NCI-H345 (cell line): ENCODE results near the gene DSN1.
A peak's percentile ranks its signal among the peaks of the same experiment; 100 is the strongest.
"Not testable (repeated sequence)": the region's sequence is repeated elsewhere in the genome, so short reads cannot be mapped to it uniquely, and the experiment has no call there.

Experiments
- DNase-seq: peaks from one replicate; lab custom pipeline; 2025; lab: John Stamatoyannopoulos, UW

Gene DSN1, protein sequence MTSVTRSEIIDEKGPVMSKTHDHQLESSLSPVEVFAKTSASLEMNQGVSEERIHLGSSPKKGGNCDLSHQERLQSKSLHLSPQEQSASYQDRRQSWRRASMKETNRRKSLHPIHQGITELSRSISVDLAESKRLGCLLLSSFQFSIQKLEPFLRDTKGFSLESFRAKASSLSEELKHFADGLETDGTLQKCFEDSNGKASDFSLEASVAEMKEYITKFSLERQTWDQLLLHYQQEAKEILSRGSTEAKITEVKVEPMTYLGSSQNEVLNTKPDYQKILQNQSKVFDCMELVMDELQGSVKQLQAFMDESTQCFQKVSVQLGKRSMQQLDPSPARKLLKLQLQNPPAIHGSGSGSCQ

DNA sequence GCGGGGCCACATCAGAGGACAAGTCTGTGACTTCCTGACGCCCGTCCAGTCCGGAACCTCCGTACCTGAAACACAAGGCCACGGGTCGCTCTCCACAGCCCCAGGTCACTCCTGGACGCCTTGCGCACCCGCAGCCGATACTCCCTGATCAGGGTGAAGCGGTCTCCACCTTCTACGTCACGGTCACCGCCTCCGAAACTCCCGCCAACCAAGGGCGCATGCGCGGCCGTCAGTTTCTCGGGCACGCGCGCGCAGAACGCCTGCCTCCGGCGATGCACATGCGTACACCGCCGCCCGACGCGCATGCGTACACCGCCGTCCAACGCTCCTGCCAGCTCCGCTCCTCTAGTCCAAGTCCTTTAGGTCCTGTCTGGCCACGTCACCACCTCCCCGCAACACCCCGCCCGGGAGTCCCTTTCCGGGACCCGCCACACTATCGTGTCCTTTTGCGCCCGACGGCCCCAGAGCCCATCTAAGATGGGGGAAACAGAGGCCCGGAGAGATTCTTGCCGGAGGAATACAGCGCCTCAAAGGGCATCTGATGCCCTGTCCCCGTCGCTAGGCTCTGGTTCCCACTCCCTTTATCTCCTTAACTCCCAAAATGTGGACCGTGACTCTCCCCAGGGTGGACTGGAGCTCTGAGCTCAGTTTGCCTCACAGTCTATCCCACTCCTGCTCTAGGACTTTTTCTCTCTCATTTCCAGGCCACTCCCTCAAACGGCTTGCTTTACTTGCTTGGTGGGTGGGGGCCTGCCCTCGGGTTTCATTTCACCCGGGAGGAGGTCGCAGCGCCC lies at the start of gene DSN1:
DSN1 (minus strand) TSS at position 167 of the 794 bp plus-strand sequence. CDS start 2,305 bp downstream, outside the sequence.
- DNase-seq = peak; percentile 99

- no peak for DNase-seq
Measured at GRCh38 chr20:36823121-36823520, 49.6 kb upstream of the DSN1 start.

DNA sequence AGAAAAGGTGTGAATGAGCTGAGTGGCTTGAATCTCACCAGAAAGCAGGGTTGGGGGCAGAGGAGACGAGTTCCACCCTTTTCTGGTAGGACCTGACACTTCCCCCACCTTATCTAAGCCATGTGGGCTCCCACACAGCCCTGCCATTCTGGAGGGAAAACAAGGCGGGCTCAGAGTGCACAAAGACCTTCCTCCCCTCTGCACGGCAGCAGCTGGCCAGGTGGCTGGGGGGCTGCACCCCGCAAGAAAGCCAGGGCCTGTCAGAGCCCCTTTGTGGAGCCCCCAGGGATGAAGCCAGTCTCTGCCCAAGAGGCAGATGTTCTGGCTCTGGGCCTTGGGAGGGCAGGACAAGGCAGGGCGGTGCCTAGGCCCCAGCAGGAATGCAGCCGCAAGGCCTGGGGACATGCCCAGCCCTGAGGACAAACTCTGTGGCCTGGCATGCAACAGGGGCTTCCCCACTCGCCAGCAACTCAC lies 48.4 kb upstream of the DSN1 start:
- no peak for DNase-seq

DNA sequence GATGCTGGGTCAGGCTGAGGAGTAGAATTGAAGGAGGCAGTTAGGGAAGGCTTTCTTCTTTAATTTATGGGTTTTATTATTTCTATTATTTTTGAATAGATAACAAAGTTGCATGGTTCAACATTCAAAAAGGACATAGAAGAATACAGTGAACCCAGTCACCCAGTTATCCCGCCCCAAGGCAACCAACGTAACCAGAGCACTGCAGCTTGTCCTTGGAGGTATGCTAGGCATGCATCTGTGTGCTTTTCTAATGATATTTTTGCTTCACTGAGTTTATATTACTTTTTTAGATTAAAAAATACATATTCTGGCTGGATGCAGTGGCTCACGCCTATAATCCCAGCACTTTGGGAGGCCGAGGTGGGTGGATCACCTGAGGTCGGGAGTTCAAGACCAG lies 47.4 kb upstream of the DSN1 start:
- DNase-seq = no peak

DNA sequence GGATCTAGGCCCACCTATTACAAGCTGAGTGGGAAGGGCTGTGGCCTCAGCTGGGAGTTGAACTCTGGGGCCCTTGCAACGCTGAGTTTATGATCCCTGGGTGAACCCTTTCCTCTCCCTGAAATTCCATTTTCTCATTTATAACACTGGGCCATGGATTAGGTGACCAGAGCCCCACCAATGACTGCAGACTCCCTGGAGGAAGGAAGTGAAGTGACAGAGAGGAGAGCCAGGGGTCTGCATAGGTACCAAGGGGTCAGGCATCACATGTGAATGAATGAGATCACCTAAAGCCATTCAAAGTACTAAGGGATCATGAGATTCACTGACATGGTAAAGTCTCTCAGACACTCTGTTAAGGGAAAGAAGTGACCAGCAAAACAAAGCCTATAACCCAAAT lies 46.5 kb upstream of the DSN1 start:
- no peak for DNase-seq

DNA sequence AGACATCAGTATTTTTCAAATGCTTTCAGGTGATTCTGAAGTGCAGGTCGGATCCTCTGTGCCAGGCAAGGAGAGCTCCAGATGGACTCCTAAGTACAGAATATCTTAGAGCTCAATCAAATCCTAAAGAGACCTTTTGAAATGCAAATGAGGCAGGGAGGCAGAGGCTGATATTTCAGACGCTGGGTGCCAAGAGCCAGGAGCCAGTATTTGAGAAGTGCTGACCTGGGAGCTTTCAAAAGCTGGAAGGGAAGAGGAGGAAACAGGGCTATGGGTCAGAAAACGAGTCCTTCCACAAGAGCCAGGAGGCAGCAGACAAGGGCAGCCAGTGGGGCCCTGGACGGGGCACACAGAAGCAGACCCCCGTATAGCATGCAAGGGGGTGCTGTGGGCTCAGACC lies 46.1 kb upstream of the DSN1 start:
- DNase-seq = peak; percentile 22

DNA sequence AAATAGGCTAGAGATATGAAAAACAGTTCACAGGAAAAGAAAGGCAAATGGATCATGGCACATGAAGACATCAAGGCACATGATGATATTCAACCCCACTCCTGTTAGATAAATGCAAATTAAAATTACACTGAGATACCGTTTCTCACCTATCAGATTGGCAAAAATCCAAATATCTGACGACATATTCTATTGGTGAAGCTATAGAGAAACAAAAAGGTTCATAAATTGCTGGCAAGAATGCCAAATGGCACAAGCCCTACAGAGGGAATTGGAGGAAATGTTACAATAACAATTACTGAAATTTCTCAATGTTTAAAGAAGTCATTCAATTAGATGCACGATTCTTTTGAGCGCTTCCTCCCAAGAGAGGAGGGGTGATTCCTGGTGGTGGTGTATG lies 45.3 kb upstream of the DSN1 start:
- no peak for DNase-seq

- DNase-seq = no peak
Measured at GRCh38 chr20:36818185-36818584, 44.6 kb upstream of the DSN1 start.

DNA sequence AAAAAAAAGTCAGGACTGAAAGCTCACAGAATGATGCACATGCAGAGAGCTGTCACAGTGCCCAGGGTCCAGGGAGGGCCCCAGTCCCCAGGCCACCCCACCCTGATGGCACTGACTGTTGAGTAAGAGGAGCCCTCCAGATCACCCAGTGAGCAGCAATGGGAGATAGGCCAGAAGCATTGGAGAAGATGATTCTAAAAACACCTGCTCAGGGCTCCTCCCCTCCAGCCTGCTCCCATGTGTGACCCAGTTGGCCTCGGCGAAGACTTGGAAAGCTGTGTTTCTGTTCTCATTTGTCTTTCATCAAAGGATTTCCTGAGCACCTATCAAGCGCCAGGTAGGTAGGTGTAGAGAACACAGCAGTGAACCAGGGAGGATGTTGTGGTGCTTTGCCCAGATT lies 43.9 kb upstream of the DSN1 start:
- DNase-seq = no peak

GRCh38 chr20:36815454-36816091 lies 42.0 kb upstream of the DSN1 start:
- no peak for DNase-seq

- DNase-seq = no peak
Measured at GRCh38 chr20:36812594-36813463, 39.3 kb upstream of the DSN1 start.

GRCh38 chr20:36808317-36809257 lies 35.0 kb upstream of the DSN1 start:
- DNase-seq = peak; percentile 36

DNA sequence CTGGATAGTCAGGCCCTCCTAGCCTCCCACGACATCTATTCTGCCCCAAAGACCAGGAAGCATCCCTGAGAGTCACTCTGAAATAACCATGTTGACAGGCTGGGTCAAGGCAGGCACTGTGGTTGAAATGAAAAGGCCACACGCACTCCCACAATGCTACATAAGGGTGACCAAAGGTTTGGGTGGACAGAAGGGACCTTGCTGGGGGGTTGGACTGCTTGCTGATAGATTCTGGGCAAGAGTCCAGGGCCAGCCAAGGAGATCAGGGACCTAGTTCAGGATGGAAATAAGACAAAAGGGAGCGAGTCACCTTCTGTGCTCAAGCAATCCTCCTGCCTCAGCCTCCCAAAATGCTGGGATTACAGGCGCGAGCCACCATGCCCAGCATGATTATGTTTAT lies 32.5 kb upstream of the DSN1 start:
- no peak for DNase-seq

GRCh38 chr20:36805396-36805795 lies 31.8 kb upstream of the DSN1 start:
- no peak for DNase-seq

DNA sequence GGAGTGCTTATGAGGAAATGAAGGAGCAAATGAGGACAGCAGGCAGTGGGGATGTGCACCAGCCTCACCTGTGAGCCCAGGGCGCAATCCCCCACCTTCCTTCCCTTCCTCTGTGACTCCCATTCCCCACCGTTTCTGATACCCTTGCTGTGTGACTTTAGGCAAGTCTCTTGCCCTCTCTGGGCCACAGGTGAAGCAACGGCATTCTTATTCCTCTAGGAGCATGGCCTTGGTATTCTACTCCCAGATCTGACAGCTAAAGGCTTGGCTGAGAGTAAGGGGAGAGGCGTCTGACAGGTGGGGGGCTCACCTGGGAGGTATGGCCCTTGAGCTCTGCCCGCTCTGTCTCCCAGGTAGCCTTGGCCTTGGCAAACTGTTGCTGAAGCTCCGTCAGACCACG lies 30.9 kb upstream of the DSN1 start:
- DNase-seq = no peak

GRCh38 chr20:36802326-36803222 lies 29.0 kb upstream of the DSN1 start:
- DNase-seq = no peak

DNA sequence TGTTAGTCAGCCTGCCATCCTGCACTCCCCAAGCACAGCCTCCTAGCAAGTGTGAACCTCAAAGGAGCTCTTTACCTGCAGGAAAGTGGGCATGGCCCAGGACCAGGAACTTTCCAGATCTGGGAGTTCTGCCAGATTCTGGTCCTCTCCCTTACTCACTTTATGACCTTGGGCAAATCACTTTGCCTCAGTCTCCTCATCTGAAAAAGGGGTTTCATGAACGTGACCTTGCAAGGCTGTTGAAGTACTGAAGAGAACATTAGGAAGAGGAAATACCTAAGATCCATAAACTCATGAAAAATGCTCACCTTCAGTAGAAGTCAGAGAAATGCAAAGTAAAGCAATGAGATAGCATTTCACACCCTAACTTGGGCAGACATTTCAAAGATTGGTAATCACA lies 26.8 kb upstream of the DSN1 start:
- DNase-seq = no peak

GRCh38 chr20:36799313-36799712 lies 25.8 kb upstream of the DSN1 start:
- DNase-seq = not testable (repeated sequence)

- DNase-seq = no peak
Measured at GRCh38 chr20:36796875-36797274, 23.3 kb upstream of the DSN1 start.

DNA sequence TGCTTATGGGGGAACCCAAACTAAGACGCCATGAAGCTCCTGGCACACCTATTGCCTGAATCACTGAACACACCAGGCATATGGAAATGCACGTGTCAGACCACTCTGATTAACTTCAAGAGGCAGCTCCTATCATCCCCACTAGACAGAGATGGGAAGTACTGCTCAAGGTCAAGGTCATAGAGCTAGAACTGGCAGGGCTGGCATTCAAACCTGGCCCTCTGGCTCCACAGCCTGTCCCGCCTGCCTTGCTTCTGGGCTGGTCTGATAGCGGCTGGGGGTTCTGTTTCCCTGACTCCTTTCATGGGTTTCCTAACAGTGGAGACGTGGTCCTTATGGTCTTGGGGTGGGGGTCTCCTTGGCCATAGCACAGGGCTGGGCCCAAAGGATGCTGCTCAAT lies 22.6 kb upstream of the DSN1 start:
- DNase-seq = no peak
